Measurements from ENCODE around the gene CRTC1. TPM values are rescaled to one million over a fixed set of nuclear protein-coding genes. Genes with fewer than 3 reads are reported as not detected.

CRTC1 gene
- total RNA-seq, 2 donors from 2014 or later, result 4.0 to 5.8 TPM

DNA sequence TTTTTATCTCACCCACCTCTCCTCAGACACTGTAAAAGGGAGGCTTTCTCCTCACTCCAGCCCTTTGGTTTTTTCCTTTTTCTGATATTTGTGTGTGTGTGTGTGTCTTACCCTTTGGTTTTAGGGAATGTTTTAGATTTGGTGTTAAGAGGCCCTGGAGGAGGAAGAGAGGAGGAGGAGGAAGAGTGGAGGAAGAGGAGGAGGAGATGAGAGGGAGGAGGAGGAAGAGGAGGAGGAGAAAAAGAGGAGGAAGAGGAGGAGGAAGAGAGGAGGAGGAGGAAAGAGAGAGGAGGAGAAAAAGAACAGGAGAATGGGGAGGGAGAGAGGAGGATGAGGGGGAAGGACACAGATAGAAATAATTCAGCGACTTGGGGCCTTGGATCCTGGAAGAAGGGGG, 36.1 kb upstream of the CRTC1 start:
- Histone ChIP-seq H3K27me3 (no peaks in the 10 kb centered on the region), H3K27ac (peak overlapping the region; percentile 76 to 87), H3K4me3 (no peak overlapping the region), H3K9me3 (no peaks in the 10 kb centered on the region), H3K4me1 (peaks cover 0 to 68% of the 10 kb centered on the region in 2 donors), H3K36me3 (no peaks in the 10 kb centered on the region)
- TF ChIP-seq, protein P1, sequence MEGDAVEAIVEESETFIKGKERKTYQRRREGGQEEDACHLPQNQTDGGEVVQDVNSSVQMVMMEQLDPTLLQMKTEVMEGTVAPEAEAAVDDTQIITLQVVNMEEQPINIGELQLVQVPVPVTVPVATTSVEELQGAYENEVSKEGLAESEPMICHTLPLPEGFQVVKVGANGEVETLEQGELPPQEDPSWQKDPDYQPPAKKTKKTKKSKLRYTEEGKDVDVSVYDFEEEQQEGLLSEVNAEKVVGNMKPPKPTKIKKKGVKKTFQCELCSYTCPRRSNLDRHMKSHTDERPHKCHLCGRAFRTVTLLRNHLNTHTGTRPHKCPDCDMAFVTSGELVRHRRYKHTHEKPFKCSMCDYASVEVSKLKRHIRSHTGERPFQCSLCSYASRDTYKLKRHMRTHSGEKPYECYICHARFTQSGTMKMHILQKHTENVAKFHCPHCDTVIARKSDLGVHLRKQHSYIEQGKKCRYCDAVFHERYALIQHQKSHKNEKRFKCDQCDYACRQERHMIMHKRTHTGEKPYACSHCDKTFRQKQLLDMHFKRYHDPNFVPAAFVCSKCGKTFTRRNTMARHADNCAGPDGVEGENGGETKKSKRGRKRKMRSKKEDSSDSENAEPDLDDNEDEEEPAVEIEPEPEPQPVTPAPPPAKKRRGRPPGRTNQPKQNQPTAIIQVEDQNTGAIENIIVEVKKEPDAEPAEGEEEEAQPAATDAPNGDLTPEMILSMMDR (IDR thresholded peaks at IDR 0.05), result no peak
- DNase-seq (ENCODE audit: low spot score), result no peak

DNA sequence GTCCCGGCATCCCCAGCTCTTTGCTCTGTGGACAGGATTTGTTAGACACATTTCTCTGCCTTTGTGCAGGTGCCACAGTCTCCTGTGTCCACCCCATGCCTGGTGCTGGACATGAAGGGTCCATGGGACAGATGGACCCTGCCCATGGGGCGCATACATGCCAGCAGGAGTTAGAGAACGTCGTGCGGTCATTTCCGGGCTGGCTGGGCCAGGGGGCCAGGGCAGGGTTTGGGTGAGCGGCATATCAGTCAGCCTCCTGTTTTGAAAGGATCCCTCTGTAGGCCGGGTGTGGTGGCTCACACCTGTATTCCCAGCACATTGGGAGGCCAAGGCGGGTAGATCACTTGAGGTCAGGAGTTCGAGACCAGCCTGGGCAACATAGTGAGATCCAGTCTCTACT, 35.7 kb upstream of the CRTC1 start:
- Histone ChIP-seq H3K4me3 (no peak overlapping the region), H3K9me3 (no peaks in the 10 kb centered on the region), H3K36me3 (no peaks in the 10 kb centered on the region), H3K27ac (peak overlapping the region; percentile 76 to 87), H3K4me1 (peaks cover 0 to 68% of the 10 kb centered on the region in 2 donors), H3K27me3 (no peaks in the 10 kb centered on the region)
- TF ChIP-seq, protein P1 (IDR thresholded peaks at IDR 0.05), result no peak
- DNase-seq (ENCODE audit: low spot score), result no peak

DNA sequence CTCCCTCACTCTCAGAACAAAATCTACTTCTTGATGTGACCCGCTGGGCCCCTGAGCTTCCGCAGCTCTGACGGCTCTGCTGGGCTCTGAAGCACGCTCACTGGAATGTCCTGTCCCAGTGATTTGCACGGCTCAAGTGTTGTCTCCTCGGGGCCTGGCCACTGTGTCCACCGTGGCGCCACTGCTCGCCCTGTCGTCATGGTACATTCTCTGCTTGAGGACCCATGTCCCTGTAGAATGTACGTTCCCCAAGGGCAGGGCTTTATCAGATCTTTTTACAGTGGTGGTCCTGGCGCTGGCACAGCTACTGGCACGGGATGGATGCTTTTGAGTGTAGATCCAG, 34.5 kb upstream of the CRTC1 start:
- Histone ChIP-seq H3K4me1 (peaks cover 0 to 67% of the 10 kb centered on the region in 2 donors), H3K4me3 (peak overlapping the region in 1 of 2 donors; percentile 33), H3K9me3 (no peaks in the 10 kb centered on the region), H3K27me3 (no peaks in the 10 kb centered on the region), H3K27ac (peak overlapping the region; percentile 76 to 87), H3K36me3 (no peaks in the 10 kb centered on the region)
- peak; percentile 89 for DNase-seq (ENCODE audit: low spot score)
- TF ChIP-seq, protein P1 (IDR thresholded peaks at IDR 0.05), result no peak

DNA sequence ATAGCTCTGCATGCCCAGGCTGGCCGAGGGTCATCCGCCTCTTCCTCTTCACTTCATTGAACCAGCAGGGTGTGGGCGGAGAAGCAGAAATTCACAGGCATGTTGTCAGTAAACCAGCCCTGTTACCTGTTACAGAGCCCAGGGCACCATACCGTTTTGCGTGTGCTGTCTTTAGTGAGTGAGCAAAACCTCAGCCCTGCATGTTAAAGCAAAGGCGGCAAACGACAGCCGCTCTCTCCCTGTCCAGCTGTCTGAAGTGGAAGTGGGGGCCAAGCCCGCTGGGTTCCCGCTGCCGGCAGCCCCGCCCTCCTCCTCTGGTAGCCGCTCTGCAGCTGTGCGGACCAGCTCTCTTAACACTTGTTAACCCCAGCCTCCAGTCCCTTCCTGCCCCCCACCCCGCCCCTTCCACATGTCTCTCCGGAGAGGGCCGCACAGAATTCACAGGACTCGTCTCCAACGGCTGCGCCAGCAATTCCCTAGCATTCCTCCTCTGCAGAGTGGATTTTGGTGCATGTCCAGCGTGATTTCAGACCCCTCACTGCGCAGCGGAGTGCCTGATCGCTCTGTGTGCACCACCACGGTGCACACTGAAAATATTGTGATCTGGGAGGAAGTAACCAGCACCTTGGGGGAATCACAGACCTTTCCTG, 34.0 kb upstream of the CRTC1 start:
- H3K36me3 ChIP-seq, result no peaks in the 10 kb centered on the region
- TF ChIP-seq, protein P1 (IDR thresholded peaks at IDR 0.05), result no peak
- H3K4me1 ChIP-seq, result peaks cover 0 to 61% of the 10 kb centered on the region in 2 donors
- H3K27me3 ChIP-seq, result no peaks in the 10 kb centered on the region
- DNase-seq (ENCODE audit: low spot score), result peak; percentile 83
- peak overlapping the region; percentile 76 to 87 for H3K27ac ChIP-seq
- H3K9me3 ChIP-seq, result no peaks in the 10 kb centered on the region
- H3K4me3 ChIP-seq, result peak overlapping the region in 1 of 2 donors; percentile 33

DNA sequence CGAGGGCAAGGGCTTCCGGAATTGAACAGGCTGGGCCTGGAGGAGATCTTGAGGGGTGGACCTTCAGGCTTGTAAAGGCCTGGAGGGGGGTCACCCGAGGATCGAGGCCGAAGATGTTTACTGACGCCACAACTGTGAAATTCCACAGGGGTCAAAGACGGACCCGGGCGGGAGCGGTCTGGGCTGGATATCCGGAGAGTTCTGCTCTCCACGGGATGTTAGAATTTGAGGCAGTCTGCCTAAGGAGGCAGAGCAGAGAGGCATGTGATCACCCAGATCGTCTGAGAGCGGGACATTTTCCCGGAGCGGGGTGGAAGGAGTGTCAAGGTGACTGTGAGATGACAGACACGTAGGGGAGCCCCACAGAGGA, 33.5 kb upstream of the CRTC1 start:
- Histone ChIP-seq H3K4me1 (peaks cover 0 to 56% of the 10 kb centered on the region in 2 donors), H3K27me3 (no peaks in the 10 kb centered on the region), H3K9me3 (no peaks in the 10 kb centered on the region), H3K36me3 (no peaks in the 10 kb centered on the region), H3K27ac (peak overlapping the region; percentile 76 to 87), H3K4me3 (peak overlapping the region in 1 of 2 donors; percentile 33)
- DNase-seq (ENCODE audit: low spot score), result peak; percentile 92
- TF ChIP-seq, protein P1 (IDR thresholded peaks at IDR 0.05), result no peak
